Daoy (cell line): Measurements from ENCODE around the gene TENM4. TPM values are rescaled to one million over a fixed set of nuclear protein-coding genes. Genes with fewer than 3 reads are reported as not detected.
A peak's percentile ranks its signal among the peaks of the same experiment; 100 is the strongest.

Source experiments
- DNase-seq: peaks from one replicate; pipeline ENCODE4 v3.0.0-alpha.2; 2015; ENCODE audit warnings: low read depth
- total RNA-seq: library from RNA; depleted of rRNA; stranded (reverse); fragments of >200 nt; shearing (Covaris generic); gene quantifications from 2 replicates; pipeline ENCODE4 v1.2.3, GENCODE V29; 2014

The TENM4 gene
- total RNA-seq, 1 experiment from 2014 or later: 13.6 TPM

- DNase-seq: no peak
These were observed 318.1 kb downstream of the TENM4 start for GRCh38 chr11:79122759-79123158.

- no peak for DNase-seq
These were observed 319.5 kb downstream of the TENM4 start for GRCh38 chr11:79121351-79121750.

GRCh38 chr11:79119491-79120284 lies 321.1 kb downstream of the TENM4 start:
- DNase-seq: no peak

- DNase-seq: no peak
These were observed 323.3 kb downstream of the TENM4 start for GRCh38 chr11:79117488-79117887.

- DNase-seq: peak; percentile 46
These were observed 324.2 kb downstream of the TENM4 start for GRCh38 chr11:79116600-79116999.

GRCh38 chr11:79113054-79113690 lies 327.7 kb downstream of the TENM4 start:
- DNase-seq: no peak

GRCh38 chr11:79110796-79111195 lies 330.0 kb downstream of the TENM4 start:
- DNase-seq: no peak

GRCh38 chr11:79110321-79110720 lies 330.5 kb downstream of the TENM4 start:
- DNase-seq: no peak

GRCh38 chr11:79108851-79109250 lies 332.0 kb downstream of the TENM4 start:
- no peak for DNase-seq

GRCh38 chr11:79102840-79103239 lies 338.0 kb downstream of the TENM4 start:
- DNase-seq: no peak

GRCh38 chr11:79101656-79102055 lies 339.2 kb downstream of the TENM4 start:
- DNase-seq: no peak

GRCh38 chr11:79100093-79100910 lies 340.5 kb downstream of the TENM4 start:
- DNase-seq: peak; percentile 63

- no peak for DNase-seq
These were observed 342.7 kb downstream of the TENM4 start for GRCh38 chr11:79098146-79098545.

GRCh38 chr11:79097246-79097875 lies 343.5 kb downstream of the TENM4 start:
- DNase-seq: no peak

GRCh38 chr11:79095424-79095823 lies 345.4 kb downstream of the TENM4 start:
- DNase-seq: no peak

GRCh38 chr11:79094616-79095015 lies 346.2 kb downstream of the TENM4 start:
- DNase-seq: no peak

- peak; percentile 95 for DNase-seq
These were observed 348.0 kb downstream of the TENM4 start for GRCh38 chr11:79092791-79093353.

- no peak for DNase-seq
These were observed 350.6 kb downstream of the TENM4 start for GRCh38 chr11:79090191-79090705.

GRCh38 chr11:79089601-79090000 lies 351.2 kb downstream of the TENM4 start:
- no peak for DNase-seq

- no peak for DNase-seq
These were observed 351.9 kb downstream of the TENM4 start for GRCh38 chr11:79088967-79089366.

GRCh38 chr11:79087961-79088318 lies 352.9 kb downstream of the TENM4 start:
- no peak for DNase-seq
